ENCODE results near the gene CHSY1.
"Not testable (repeated sequence)": the region's sequence is repeated elsewhere in the genome, so short reads cannot be mapped to it uniquely, and the experiment has no call there.

The CHSY1 gene

GRCh38 chr15:101244889-101245668 is 6.8 kb downstream of the CHSY1 start:
- no peak for DNase-seq (ENCODE audit: low read depth in 2 of 2)

GRCh38 chr15:101244036-101244781 is 7.6 kb downstream of the CHSY1 start:
- no peak for DNase-seq (ENCODE audit: low read depth in 2 of 2)

- DNase-seq (ENCODE audit: low read depth in 2 of 2) = no peak
Observed at GRCh38 chr15:101243420-101243819, 8.4 kb downstream of the CHSY1 start.

- no peak for DNase-seq (ENCODE audit: low read depth in 2 of 2)
Observed at GRCh38 chr15:101242999-101243336, 8.9 kb downstream of the CHSY1 start.

GRCh38 chr15:101242160-101242998 is 9.5 kb downstream of the CHSY1 start:
- no peak for DNase-seq (ENCODE audit: low read depth in 2 of 2)

- DNase-seq (ENCODE audit: low read depth in 2 of 2) = no peak
Observed at GRCh38 chr15:101240358-101240757, 11.5 kb downstream of the CHSY1 start.

GRCh38 chr15:101239724-101240136 is 12.1 kb downstream of the CHSY1 start:
- DNase-seq (ENCODE audit: low read depth in 2 of 2) = no peak

- no peak for DNase-seq (ENCODE audit: low read depth in 2 of 2)
Observed at GRCh38 chr15:101237251-101237650, 14.6 kb downstream of the CHSY1 start.

- DNase-seq (ENCODE audit: low read depth in 2 of 2) = no peak
Observed at GRCh38 chr15:101233651-101234280, 18.1 kb downstream of the CHSY1 start.

- DNase-seq (ENCODE audit: low read depth in 2 of 2) = no peak
Observed at GRCh38 chr15:101232677-101233076, 19.2 kb downstream of the CHSY1 start.

GRCh38 chr15:101228313-101228712 is 23.5 kb downstream of the CHSY1 start:
- no peak for DNase-seq (ENCODE audit: low read depth in 2 of 2)

- DNase-seq (ENCODE audit: low read depth in 2 of 2) = no peak
Observed at GRCh38 chr15:101225658-101226057, 26.2 kb downstream of the CHSY1 start.

- DNase-seq (ENCODE audit: low read depth in 2 of 2) = no peak
Observed at GRCh38 chr15:101221902-101222301, 29.9 kb downstream of the CHSY1 start.

GRCh38 chr15:101220060-101220459 is 31.8 kb downstream of the CHSY1 start:
- no peak for DNase-seq (ENCODE audit: low read depth in 2 of 2)

- DNase-seq (ENCODE audit: low read depth in 2 of 2) = no peak
Observed at GRCh38 chr15:101219441-101219840, 32.4 kb downstream of the CHSY1 start.

- DNase-seq (ENCODE audit: low read depth in 2 of 2) = no peak
Observed at GRCh38 chr15:101217446-101217845, 34.4 kb downstream of the CHSY1 start.

- no peak for DNase-seq (ENCODE audit: low read depth in 2 of 2)
Observed at GRCh38 chr15:101216100-101216499, 35.7 kb downstream of the CHSY1 start.

- no peak for DNase-seq (ENCODE audit: low read depth in 2 of 2)
Observed at GRCh38 chr15:101215681-101216080, 36.2 kb downstream of the CHSY1 start.

- not testable (repeated sequence) for DNase-seq (ENCODE audit: low read depth in 2 of 2)
Observed at GRCh38 chr15:101214435-101215097, 37.3 kb downstream of the CHSY1 start.

GRCh38 chr15:101213570-101213969 is 38.3 kb downstream of the CHSY1 start:
- no peak for DNase-seq (ENCODE audit: low read depth in 2 of 2)

GRCh38 chr15:101213147-101213546 is 38.7 kb downstream of the CHSY1 start:
- no peak for DNase-seq (ENCODE audit: low read depth in 2 of 2)

Data from stimulated activated CD4-positive, alpha-beta T cell treated with anti-CD3 and anti-CD28 coated beads, Interleukin-1b, Interleukin-23, amount 100 ng/mL, for 1 hour (primary cell).